NAMALWA (cell line): ENCODE results near the gene LGALSL.
"Not testable (repeated sequence)": the region's sequence is repeated elsewhere in the genome, so short reads cannot be mapped to it uniquely, and the experiment has no call there.

Source experiments
- DNase-seq: peaks from one replicate; pipeline ENCODE4 v3.0.0-alpha.2; 2015; ENCODE audit warnings: low spot score

LGALSL gene

DNA sequence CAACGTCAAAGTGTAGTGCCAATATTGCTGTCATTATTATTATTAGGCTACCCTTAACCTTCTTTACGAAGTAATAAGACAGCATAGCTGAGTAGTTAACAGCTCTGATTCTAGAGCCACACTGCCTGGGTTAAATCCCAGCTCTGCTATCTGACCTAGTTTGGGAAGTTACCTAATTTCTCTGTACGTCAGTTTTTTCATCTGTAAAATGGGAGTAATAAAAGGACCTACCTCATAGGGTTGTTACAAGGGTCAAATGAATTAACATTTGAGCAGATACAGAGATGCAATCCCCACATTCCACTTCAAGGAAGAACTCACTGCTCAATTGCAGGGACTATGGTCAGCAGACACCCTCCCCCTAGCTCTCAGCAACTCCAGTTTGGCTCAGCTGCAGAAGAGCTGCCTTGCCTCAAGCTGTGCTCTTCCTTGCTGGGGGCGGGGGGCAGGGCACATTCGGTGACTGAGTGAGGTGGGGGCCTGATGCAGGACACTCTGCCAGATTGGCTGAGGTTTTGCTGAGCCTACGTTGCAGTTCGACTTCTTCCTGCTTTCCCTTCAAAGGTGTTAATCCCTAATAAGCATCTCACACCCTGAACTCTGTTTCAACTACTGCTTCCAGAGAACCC, 11.0 kb upstream of the LGALSL start:
- DNase-seq, result no peak

DNA sequence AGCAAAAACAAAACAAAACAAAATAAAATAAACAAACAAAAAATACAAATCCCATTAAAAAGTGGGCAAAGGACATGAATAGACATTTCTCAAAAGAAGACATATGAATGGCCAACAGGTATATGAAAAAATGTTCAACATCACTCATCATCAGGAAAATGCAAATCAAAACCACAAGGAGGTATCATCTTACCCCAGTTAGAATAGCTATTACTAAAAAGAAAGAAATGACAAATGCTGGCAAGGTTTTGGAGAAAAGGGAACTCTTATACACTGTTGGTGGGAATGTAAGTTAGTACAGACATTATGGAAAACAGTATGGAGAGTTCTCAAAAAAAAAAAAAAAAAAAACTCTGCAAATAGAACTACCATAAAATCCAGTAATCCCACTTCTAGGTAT, 8.0 kb upstream of the LGALSL start:
- not testable (repeated sequence) for DNase-seq

DNA sequence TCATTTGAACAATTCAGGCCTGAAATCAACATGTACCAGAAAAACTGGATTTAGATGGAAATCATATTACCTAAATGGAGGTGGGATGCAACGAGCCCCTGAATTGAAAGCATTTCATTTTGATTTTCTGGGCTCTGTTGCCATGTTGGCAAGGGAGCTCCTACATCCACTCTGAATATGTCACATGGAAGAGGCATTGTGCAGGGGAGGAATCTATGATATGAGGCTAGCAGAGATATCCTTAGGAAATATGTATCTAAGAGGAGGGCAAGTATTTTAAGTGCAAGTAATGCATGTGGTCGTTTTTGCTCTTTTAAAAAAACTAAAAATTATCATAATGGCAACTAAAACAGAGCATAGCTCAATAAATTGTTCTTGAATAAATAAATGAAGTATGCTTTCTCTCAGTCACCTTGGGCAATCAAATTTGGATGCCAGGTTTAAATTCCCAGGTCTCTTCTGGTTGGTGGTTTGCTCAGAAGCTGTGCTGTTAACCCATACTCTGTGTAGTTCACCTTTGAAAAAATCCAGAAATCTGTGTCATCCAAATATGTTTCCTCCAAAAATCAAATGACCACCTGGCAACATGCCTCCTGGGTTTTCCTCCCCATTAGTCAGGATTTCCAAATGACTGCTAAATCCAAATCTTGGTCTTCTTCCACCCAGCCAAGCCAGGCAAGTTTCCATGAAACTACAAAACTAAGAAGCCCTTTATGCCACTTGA, 6.5 kb upstream of the LGALSL start:
- no peak for DNase-seq

DNA sequence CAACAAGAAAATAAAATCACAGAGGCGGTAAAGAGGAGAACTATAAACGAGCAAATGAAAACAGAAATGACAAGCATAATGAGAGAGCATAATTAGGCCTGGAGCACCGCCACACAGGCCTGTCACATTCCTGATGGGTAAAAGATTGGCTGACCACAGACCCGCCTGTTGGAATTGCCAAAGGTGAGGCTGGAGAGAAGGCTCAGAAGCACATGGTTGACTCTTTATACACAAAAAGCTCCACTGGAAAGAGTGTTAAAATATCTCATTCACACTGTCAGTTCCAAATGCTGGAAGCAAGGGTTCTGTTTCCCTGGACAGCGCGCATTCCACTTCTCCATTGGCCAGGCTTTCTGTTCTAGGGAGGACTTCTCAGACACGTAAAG, 5.9 kb upstream of the LGALSL start:
- DNase-seq, result no peak

DNA sequence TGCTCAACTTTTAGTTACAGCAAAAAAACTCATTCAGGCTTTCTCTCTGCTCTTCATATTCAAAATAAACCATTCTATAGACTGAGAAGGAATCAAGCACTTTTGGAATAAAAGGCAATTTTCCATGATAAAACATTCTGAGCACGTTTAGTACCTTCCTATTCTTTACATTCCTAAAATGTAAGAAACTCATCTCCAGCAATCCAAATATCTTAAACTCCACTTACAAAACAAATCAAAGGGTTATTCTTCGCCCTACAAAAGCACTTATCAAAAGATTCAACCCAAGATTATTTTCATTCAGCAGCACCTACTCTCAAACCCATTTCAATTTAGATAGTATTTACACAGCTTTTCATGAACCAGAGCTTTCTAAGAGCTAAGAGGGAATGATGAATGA, 2.9 kb upstream of the LGALSL start:
- DNase-seq, result no peak

DNA sequence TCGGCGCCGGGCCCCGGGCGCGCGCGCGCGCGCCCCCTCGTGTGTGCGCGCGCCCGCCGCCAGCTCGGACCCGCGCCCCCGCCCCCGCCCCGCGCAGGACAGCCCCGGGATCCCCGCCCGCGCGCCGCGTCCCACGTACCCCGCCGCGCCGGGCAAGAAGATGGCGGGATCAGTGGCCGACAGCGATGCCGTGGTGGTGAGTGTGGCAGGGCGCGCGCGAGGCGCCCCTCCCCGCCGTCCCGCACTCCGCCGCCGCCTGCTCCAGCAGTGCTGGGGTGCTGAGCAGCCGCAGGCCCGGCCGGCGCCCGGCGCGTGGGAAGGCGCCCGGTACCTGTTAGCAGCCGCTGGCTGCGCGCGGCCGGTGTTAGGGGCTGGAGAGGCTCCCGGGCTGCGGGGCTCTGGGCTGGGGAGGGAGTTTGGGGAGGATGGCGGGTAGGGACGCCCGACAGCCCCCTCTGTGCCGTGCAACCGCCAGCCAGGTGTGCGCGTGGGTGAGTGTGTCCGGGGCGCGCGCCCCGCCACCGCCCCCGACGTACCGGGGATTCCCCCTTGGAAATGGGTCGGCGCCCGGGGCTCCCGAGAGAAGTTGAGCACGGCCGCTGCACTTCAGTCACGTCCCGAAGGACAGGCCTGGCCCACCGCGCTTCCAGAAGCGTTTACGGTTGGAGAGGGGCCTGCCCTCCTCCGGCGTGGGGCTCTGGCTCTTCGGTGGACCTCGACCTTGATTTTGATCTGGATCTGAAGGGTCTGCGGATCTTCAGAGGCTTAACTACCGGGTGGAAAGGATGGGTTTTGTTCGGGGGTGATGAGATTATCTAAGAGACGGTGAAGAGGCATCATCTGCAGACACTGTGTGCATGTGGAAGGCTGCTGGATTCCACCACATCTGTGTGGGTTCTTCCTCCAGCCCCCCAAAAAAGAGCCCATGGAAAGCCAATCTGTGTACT, 697 bp downstream of the LGALSL start:
- peak; percentile 59 for DNase-seq

DNA sequence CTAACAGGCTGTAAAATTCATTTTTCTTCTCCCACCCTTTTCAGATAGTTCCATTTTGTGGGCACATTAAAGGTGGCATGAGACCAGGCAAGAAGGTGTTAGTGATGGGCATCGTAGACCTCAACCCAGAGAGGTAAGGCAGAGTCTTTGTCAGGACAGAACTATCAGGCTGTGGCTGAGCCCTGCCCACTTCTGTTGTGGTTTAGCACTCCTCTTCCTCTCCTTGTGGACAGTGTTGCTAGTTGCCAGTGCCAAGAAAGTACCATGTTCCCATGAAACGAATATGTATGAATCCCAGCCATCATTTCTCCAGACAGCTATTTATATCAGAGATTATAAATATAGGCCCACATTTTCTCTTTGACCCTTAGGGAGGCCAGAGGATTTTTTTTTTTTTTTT, 1.6 kb downstream of the LGALSL start:
- DNase-seq, result no peak

DNA sequence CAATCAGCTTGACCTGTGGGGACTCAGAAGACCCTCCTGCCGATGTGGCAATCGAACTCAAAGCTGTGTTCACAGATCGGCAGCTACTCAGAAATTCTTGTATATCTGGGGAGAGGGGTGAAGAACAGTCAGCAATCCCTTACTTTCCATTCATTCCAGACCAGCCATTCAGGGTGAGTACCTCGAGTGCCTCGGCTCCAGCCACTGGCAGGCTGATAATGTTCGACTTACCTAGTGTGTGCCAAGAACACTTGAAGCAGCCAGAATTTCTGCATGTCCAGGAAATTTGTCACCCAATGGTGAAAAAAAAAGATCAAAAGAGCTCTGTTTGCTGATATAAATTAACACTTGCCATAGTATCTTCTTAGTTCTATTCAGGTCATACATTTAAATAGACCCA, 2.3 kb downstream of the LGALSL start:
- DNase-seq, result no peak

DNA sequence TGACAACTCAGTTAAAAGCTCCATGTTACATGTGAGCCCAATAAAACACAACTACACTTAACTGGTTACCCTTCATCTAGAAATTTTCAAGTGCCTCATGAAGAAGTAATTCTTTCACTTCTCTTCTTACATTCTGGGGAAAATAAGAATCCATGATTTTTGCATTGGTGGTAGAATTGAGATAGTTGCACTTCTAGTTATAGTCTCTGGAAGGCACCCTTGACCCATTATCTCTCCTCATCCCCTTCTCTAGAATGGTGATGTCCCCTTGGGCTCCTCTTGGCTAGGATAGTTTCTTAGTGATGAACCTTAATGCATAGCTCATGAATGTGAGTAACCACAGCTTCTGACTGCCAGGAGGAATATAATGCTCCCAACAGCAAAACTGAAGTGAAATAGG, 3.6 kb downstream of the LGALSL start:
- peak; percentile 9 for DNase-seq

DNA sequence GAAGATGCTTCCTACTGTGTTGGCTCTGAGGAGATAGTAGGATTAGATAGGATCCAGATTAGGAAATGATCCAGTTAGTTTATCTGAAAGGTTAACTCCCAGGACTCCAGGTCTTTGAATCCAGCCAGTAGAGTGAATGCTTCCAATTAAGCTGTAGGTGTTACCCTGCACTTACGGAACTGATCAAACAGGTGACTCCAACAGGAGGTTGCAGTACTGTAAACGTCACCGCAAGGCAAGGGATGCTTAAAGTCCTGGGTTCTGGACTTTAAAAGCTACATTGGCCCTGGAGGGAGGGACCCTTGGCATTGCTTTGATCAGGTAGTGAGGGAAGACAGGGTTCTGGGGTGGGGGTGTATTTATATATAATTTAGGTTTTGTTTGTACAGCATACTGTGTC, 5.6 kb downstream of the LGALSL start:
- DNase-seq, result no peak

DNA sequence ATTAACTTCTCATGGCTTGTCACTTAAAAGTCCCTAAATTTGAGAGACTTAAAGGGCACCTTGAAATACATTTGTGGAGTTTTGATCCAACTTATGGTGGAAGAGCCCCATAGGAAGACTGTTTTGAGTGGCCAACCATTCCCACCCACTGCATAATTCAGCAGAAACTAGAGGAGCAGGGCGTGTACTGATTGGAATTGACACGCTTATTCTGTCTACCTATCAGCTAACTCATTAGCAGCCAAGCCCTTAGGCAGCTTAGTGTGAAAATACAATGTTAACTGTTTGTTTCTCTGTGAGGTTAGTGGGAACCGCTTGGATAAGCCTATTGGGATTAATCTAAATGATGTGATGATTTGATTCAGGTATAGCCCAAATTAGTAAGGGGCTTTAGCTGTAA, 6.4 kb downstream of the LGALSL start:
- no peak for DNase-seq

DNA sequence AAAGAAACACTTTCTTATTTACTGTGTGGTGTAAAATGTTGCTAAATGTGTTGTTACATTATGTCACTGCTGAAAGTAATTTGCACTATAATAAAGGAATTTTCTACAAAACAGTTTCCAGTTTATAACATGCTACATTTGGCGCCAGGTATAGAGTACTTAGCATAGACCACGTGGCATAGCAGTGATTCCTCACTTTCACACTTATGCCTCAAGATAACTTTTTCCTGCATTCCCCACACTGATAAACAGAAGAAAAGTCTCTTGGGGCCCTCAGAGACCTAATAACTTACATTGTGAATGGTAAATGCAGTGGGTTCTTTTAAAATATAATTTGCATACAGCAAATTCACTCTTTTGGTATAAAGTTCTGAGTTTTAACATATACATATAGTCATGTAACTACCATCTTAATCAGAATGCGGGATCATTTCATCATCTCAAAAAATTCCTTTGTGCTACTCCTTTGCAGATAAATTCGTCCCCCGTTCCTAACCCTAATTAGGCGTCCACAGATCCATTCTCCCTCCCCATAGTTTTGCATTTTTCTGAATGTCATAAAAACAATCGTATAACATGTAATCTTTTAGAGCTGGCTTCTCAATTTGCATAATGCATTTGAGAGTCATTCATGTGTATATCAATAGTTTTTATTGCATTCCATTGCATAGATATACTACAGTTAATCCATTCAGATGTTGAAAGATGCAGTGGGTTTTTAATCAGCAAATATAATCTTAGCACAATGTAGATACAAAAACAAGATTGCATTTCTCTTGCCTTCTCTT, 7.5 kb downstream of the LGALSL start:
- no peak for DNase-seq

DNA sequence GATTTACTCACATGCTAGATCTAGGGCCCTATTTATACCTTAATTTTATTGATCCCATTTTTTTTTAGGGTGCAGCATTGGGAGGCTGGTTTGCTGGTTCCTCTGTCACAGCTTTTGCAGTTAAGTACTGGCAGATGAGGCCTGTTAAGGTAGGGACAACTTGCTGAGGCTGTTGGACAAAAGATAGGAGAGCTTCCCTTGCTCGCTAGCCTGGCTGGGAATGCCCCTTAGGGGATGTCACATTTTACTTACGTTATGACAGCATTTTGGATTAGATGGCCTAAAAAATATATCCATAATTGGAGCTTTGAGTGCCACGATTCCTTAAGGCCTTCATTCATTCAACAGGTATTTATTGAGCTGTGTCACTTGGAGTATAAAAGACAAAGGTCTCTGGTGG, 8.2 kb downstream of the LGALSL start:
- no peak for DNase-seq

DNA sequence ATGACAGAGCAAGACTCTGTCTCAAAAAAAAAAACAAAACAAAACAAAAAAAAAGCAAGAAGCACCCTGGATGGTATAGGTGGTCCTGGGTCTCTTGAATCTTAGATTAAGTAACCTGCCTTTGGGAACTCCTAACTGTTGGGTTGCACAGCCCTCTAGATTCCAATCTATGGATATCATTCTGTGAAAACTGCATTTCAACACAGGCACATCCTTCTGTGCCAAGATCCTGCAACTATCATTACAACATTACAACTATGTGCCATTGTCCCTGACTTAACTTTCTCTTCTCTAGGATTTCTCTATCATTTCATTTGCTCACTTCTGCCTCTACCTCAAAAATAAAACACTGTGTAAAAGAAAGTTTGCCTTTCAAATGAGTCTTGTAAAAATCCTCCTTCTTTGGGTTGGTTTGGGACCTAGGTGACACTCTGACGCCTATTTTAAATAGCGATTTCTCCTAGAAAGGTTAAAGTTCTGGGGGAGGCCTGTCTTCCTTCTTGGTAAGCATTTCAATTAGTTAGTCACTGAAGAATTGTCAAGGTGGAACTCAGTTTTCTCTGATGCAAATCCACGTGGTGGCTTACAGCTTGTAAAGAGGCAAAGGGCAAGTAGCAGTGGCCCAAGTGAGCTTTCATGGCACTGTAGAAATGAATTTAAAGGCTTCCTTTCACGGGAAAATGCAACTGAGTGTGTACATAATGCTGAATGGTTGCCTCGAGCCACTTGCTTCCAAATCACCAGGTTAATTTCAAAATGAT, 9.2 kb downstream of the LGALSL start:
- no peak for DNase-seq

DNA sequence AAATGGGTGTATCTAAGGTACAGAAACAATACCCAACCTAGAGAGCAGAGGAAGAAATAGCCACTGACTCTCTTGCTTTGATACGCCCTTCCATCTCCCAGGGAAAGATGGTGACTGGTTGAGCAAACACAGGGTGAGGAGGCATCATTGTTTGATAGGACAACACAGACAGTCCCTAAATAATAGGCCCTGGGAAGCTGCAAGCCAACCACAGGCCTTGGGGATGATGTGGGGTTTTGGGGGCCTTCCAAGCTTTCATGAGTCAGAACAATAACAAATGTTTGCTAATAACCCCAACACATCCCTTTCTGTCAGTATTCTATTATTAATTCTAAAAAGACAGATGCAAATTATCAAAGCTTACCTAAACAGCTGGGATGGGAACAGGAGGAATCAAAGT, 9.8 kb downstream of the LGALSL start:
- DNase-seq, result no peak

DNA sequence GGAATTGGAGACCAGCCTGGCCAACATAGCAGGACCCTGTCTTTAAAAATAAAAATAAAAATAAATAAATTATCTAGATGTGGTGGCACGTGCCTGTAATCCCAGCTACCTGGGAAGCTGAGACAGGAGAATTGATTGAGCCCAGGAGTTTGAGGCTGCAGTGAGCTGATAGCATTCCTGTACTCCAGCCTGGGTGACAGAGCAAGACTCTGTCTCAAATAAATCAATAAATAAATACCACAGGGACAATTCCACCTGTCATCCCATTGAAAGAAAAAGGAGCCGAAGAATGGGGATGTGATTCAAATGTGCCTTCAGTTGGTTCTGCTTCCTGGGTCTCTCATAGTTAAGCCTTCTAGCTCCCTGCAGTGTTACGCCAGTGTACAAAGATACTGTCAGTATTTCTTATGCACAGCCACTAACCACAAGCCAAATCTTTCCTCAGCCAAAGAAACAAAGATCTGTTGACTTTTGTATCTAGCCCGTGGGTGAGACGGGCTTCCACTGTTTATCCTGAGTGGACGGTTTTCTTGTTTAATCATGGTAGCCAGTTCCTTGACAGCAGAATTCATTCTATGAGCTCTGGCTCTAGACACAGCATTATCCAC, 12.6 kb downstream of the LGALSL start:
- DNase-seq, result no peak

DNA sequence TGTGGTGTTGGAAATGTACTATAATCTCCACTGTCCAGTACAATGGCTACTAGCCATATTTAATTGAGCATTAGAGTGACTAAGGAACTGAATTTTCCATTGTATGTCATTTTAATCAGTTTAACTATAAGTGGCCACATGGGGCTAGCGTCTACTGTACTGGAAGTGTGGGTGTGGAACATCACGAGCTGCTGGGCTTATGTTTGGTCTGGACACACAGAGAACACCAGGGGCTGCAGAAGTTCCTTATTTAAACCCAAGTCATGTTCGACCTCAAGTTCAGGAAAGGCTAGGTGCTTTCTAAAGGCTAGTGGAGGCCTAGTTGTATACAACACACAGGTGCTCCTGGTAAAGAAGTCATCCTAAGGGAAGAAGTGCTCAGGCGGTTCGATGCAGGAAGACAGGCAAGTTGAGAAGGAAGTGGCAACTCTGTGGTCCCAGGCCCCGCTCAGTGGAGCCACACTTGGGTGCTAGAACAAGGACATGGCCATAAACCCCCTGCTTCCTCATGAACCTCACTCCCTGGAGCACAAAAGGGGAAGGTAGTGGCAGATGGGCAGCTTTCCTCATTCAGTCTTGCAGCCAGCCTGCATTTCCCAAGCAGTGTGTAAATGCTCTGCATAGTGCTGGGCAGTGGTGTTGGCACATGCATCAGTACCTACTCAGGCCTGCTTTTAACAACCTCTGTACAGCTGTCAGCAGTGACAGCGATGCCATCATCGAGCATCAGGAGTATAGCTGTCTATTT, 13.3 kb downstream of the LGALSL start:
- no peak for DNase-seq

DNA sequence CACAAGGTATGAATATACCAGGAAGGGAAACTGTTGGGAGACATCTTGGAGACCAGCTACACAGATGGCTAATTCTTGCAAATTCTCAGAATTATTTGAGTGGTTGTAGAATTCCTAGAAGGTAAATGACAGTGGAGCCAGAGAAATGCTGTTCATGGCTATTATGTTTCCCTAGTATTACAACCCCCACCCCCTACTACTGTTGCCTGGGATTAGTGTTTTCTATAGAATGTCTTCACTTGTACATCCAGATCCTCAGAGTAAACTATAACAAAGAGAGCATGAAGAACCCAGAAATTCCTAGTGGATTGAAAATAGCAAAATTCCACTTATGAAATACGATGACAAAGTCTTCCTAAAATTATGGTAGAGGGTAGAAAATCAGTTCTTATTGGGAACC, 15.3 kb downstream of the LGALSL start:
- DNase-seq, result no peak

DNA sequence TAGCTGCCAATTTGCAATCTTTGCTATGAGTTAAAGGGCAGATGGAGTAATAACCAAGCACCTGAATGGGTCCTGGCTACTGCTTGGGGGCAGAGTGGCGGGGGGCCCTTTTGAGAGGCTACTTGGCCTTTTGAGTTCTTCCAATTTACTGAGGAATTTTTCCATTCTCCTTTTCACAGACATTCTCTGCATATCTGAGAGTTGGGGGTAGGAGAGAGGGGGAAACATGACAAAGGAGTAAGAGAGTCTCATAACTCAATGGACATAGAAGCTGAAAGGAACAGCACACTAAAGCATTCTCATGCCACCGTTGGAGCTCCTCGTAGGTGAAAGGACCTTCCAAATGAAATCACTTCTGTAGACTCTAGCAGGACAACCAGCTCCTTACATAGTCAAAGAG, 16.1 kb downstream of the LGALSL start:
- DNase-seq, result no peak

DNA sequence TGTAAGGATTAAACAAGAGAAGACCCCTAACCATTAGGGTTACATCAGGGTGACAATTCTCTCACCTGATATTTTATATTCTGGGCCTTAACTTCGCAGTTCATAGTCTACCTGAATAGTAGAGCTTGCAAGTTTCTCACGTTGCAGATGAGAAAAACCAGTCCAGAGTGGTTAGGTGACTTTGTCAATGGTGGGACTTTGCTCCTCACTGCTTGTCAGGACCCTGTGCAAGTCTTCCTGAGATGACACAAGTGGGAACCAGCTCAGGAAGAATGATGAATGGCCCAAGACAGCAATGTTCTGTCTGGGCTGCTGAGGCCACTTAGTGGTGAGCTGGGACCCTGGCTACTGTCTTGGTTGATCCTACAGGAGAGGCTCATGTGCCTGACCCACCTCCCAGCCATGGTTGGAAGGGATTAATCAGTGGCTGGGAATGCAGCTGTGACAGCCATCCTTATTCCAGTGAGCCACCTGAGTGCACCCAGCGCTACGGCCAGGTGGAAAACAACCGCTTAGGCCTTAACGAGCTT, 16.9 kb downstream of the LGALSL start:
- no peak for DNase-seq
